HG03432 (cell line): ENCODE data around the gene CIROP.
"Not testable (repeated sequence)": the region's sequence is repeated elsewhere in the genome, so short reads cannot be mapped to it uniquely, and the experiment has no call there.

Source experiments
- ATAC-seq: cut with Tn5 transposase; IDR thresholded peaks from one replicate; pipeline ENCODE4 v1.9.1; 2021; ENCODE audit warnings: mild to moderate bottlenecking, moderate library complexity; ENCODE audit not compliant: unreplicated experiment

CIROP gene

DNA sequence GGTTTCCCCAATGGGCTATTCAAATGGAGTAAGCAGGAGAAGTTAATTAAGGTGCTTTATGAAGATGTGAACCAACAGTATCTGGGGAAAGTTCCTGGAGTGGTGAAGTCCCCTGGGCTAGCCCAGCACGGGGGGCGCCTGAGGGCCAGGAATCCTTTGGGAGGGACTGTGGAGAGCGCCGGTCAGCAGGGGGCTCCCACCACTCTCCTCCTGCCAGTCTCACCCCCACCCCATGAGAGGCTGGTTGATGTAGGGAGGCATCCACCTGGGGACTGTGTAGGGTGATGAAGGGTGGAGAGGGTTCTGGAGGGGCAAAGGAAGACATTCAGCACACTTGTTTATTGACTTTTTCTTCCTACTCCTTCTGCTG, 9.9 kb upstream of the CIROP start:
- ATAC-seq = no peak

DNA sequence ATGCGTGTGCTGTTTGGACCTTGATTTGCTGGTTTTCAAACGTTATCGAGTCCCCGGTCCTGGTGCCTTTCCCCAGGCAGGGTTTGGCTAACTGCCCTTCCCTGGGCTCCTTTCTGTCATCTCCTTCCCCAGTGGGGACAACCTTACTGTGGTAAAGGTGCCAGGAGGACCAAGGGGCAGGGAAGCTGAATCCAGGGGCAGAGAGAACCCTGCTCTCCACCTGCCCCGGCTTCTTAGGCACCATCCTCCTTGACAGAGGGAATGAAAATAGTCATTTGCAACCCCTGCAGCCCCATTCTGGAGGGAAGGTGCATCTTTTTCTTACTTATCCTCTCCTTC, 9.3 kb upstream of the CIROP start:
- no peak for ATAC-seq

DNA sequence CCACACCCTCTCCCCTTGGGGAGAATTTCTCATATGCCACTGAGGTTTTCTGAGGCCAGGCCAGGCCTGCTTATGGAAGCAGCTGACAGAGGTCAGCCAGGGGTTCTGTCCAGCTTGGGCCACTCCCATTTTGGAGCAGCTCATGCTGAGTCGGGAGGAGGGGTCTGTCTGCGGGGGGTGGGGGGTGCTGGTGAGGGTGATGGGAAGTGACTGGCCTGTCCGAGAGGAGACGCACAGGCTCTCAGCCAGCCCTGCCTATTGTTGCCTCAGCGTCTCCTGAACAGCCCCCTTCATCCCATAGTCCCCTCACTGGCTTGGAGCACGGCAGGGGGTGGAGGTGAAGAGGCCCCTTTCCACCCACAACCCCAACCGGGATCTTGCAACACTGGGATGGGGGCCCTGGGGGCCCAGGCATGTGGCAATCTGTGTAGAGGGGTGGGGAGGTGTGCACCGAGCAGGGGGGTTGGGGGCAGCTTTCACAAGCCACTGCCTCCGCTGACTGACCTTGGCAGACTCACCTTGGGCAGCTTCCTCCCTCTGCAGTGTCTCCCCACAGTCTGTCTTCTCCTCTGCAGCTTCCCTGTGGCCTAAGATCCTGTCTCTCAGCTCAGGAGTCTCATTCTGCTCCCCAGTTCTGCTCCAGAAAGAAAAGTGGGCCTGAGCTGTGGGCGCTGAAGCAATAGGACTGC, 8.8 kb upstream of the CIROP start:
- ATAC-seq = no peak

- ATAC-seq = no peak
Measured at GRCh38 chr14:23112359-23113178, 7.8 kb upstream of the CIROP start.

DNA sequence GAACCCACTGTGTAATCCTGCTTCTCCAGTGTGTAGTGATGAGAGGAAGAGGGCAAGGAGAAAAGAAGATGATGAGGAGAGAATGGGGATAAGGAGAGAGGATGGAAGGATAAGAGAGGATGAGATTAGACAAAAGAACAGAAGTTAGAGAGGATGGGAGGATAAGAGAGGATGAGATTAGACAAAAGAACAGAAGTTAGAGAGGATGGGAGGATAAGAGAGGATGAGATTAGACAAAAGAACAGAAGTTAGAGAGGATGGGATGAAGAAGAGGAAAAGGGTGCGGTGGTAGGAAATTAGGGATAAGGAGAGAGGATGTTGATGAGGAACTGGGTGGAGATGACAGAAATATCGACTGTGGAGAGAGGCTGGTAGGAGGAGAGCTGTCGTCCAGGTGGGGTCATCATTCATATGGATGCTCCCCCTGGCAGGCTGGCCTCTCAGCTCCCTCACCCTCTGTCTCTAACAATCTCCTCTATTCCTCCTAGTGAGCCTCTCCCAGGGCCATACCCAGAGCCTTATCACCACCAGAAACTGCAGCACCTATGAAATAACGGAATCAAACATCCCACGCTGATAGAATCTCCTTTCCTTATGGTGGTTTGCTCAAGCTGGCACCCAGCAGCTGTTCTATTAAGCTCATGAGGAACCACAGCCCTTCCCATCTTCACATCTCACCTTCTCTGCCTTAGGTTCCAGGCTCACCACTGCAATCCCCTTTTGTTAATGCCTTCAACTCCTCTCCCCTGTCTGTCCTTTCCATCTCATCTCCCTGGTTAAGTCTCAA, 6.0 kb upstream of the CIROP start:
- ATAC-seq = no peak

DNA sequence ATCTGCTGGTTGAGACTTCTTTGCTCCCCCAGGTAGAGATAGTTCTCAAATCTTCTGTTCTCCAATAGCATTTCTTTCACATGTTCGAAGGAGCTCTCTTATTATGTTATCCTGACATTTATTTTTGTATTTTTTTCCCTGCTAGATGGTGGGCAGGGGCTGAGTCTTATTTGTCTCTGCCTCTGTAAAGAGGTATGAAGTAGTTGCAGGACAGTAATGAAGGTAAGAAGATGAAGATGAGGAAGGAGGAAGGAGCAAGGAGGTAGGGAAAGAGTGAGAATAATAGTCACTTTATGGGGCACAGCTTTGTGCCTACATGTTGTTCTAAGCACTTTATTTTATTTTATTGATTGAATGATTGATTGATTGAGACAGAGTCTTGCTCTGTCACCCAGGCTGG, 5.0 kb upstream of the CIROP start:
- no peak for ATAC-seq

DNA sequence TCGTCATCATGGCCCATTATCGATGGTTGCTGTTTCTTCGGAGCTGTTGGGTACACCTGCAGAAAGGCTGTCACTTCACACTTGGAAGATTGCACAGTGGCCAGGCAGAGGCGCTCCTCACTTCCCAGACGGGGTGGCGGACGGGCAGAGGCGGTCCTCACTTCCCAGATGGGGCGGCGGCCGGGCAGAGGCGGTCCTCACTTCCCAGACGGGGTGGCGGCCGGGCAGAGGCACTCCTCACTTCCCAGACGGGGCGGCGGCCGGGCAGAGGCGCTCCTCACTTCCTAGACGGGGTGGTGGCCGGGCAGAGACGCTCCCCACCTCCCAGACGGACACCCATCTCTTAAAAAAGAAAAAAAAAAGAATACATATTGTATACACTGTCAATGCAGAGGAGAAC, 3.4 kb upstream of the CIROP start:
- not testable (repeated sequence) for ATAC-seq

DNA sequence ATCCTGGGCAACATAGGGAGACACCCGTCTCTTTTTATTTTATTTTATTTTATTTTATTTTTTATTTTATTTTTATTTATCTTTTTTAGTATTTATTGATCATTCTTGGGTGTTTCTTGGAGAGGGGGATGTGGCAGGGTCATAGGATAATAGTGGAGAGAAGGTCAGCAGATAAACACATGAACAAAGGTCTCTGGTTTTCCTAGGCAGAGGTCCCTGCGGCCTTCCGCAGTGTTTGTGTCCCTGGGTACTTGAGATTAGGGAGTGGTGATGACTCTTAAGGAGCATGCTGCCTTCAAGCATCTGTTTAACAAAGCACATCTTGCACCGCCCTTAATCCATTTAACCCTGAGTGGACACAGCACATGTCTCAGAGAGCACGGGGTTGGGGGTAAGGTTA, 2.8 kb upstream of the CIROP start:
- not testable (repeated sequence) for ATAC-seq

DNA sequence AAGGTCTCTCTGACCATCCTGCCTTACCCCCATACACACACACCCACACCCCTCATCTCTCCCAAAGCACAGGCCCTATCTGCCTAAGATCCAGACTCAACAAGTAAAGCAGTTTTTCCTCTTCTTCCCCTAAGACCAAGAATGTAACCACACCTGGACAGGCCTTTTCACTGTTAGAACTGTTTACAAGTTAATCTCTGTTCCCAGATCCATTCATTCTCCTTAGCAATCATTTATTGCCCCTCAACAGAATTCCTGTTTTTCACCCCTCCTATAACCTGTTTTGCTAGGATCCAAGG, 1.9 kb upstream of the CIROP start:
- no peak for ATAC-seq

- no peak for ATAC-seq
Measured at GRCh38 chr14:23105348-23105824, 597 bp upstream of the CIROP start.

GRCh38 chr14:23104070-23104590, 659 bp downstream of the CIROP start:
- ATAC-seq = no peak

GRCh38 chr14:23103581-23103980, 1.2 kb downstream of the CIROP start:
- no peak for ATAC-seq

GRCh38 chr14:23102801-23103200, 2.0 kb downstream of the CIROP start:
- no peak for ATAC-seq

DNA sequence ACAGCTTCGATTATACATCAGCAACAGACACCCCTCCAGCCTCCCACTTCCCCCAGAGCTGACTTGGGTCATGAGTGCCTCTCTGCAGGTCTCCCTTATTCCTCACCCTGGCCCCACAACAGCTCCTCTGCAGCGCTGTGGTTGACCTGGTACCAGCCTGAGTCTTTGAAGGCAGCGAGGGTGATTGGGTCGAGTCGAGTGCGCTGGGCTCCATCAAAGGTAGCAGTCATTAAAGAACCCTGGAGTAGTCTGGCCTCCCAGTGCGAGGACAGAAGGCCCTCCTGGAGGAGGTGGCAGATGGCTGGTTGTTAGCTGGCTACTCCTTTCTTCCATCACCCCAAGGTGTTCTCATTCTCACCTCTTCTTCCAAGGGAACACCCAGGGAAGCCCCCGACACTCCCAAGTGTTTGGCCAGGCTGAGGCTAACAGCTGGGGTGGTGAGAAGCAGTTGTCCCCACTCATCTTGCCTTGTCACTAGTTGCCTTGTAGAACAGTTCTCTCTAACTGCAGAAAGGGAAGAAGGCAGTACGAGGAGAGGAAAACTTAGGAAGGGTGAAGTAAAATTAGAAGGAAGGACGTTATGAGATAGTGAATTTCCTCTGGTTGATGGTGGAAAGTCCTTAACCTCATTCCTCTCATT, 2.7 kb downstream of the CIROP start:
- no peak for ATAC-seq

DNA sequence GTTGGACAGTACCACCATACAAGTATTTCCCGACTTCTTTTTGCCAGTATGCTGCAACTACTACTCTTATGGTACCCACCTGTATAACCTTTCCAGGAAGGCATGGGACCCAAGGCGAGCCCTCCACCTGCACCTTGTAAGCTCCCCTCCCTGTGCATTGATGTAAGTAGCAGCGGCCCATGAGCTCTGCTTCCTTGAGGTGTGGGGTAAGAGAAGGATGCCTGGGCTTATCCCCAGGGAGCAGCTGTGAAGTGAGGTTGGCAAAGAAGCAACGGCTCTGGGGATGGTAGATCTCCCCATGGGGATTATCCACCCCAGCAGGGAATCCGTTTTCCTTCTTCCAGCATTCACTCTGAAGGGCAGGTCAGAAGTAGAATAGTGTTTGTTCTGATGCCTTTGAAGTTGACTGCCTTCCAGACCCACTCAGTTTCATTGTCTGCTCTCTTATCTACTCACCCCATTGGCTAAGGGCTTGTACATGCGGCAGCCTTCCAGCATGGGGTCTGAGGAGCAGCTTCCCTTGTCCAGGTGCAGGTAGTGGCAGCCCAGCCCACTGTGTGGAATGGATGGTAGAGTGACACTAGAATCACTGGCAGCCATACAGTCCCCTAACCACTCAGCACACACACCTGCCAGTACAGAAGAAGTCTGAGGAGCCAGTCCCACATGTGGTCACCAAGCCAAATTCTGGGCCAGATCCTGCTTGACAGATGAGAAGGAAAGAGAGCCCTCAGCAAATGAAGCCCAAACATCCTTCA, 3.4 kb downstream of the CIROP start:
- no peak for ATAC-seq

DNA sequence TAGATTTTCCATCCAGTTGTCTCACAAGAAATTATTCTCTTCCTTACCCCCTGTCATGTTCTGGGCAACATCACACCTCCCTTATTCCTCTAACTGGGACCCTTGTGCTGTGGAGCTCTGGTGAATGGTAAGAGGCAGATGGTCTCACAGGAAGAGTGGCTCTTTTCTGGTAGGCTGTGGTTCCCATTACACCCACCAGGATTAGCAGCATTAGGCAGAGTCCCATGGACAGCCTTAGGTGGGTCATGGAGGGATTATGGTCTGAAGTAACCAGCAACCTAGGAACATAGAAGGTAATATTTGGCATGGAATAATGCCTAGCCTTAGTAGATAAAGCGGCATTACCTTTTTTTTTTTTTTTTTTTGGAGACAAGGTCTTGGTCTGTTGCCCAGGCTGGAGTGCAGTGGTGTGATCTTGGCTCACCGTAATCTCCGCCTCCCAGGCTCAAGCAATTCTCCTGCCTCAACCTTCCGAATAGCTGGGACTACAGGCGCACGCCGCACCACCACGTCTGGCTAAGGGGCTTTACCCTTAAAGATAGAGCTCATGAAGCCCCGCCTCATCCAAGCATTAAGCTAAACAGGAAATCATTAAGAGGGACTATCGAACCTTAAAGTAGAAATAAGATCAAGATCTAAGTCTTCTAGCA, 5.5 kb downstream of the CIROP start:
- no peak for ATAC-seq

DNA sequence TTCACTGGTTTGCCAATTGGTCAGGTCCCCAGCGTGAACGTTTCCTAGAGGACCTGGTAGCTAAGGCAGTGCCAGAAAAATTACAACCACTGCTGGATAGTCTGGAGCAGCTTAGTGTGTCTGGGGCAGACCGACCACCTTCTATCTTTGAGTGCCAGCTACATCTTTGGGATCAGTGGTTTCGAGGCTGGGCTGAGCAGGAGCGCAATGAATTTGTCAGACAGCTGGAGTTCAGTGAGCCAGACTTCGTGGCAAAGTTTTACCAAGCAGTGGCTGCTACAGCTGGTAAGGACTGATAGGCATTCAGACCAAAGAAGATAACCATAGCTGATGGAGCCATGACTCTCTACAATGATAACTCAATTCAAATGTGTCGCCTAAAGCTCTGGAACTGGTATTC, 7.0 kb downstream of the CIROP start:
- ATAC-seq = no peak

GRCh38 chr14:23095196-23096108, 9.3 kb downstream of the CIROP start, which contains the start of gene C14orf119:
Gene C14orf119 (plus strand): TSS chr14:23095505. CDS start chr14:23097659, 2,154 bp downstream.
- ATAC-seq = peak; percentile 91

GRCh38 chr14:23094666-23095195, 10.1 kb downstream of the CIROP start, which contains the start of gene ACIN1:
Gene ACIN1 (minus strand): TSS chr14:23095136. CDS start chr14:23095112, 24 bp downstream.
- ATAC-seq = peak; percentile 42
